Ovary (tissue), 9 donors: ENCODE data around the gene BIRC7. TPM values are rescaled to one million over a fixed set of nuclear protein-coding genes. Genes with fewer than 3 reads are reported as not detected.

Experiments
- DNase-seq, 5 donors: peaks; one replicate each; pipeline ENCODE4 v3.0.0-alpha.2; 2019 to 2020
- H3K27ac ChIP-seq, 2 donors: fragments of 200-600 bp; one replicate each; pipeline versions ENCODE4 v1.5.1 to v1.8.0; 2019 to 2022
- H3K27me3 ChIP-seq: fragments of 200-600 bp; one replicate; pipeline ENCODE4 v1.8.0; 2022
- H3K36me3 ChIP-seq: fragments of 200-600 bp; sonication (generic); one replicate; pipeline ENCODE4 v1.5.1; 2019
- H3K4me1 ChIP-seq: one replicate; pipeline ENCODE4 v1.8.1; 2013; ENCODE audit warnings: mild to moderate bottlenecking, moderate library complexity; ENCODE audit not compliant: insufficient read depth
- H3K4me3 ChIP-seq: fragments of 200-600 bp; sonication (generic); one replicate; pipeline ENCODE4 v1.5.1; 2017
- H3K9me3 ChIP-seq, 2 donors: fragments of 200-600 bp in 1 of 2; sonication (generic) in 1 of 2; one replicate each; pipeline versions ENCODE4 v1.5.1 to v1.8.1; 2013 to 2019; ENCODE audit warnings: mild to moderate bottlenecking in 1 of 2, moderate library complexity in 1 of 2
- EP300 ChIP-seq: sonication (generic); formaldehyde crosslinking; IDR thresholded peaks from one replicate; pipeline ENCODE4 v1.6.1; 2017; ENCODE audit warnings: antibody characterized with exemption
- POLR2A ChIP-seq: fragments of 450-650 bp; IDR thresholded peaks from one replicate; pipeline ENCODE4 v1.6.1; 2017; ENCODE audit warnings: antibody characterized with exemption, mild to moderate bottlenecking, moderate library complexity
- WGBS, 3 donors: extraction: QIAGEN DNeasy Blood & Tissue Kit in 1 of 3; methylation state at CpG; one replicate each; pipeline versions ENCODE4 v1.1.5 to v1.1.7; 2013 to 2017; 5-methylcytosine and 5-hydroxymethylcytosine counted together
- intact Hi-C, 4 donors: fragments of 100-400 bp; cut with DNase I; formaldehyde crosslinking; loops; one replicate each; pipeline versions ENCODE4 v1.11.0 to v1.15.1; 2022 to 2023
- polyA plus RNA-seq, 2 donors: library from polyadenylated mRNA; stranded (reverse); fragments of 200-250 nt in 1 of 2; fragments of 350-450 nt in 1 of 2; fragmentation: Illumina TruSeq in 1 of 2; extraction: RNeasy Lipid Tissue Mini Kit (QIAGEN cat#74804) in 1 of 2; gene quantifications; one replicate each; pipeline ENCODE4 v1.2.3, GENCODE V29; 2013 to 2014
- total RNA-seq, 7 donors: library from RNA; depleted of rRNA in 2 of 7; stranded (reverse); fragments of >200 nt in 2 of 7; fragmentation: NEBNext Ultra II Directional in 3 of 7; extraction: Animal tissue kit (Norgen Biotek cat#: 25700) in 3 of 7; gene quantifications; one replicate each; pipeline versions ENCODE4 v1.1.0 to v1.2.4, GENCODE V29; 2016 to 2023
- TF ChIP-seq, protein P1 (sequence below), 3 donors: fragments of 450-650 bp in 2 of 3; fragments of 200-600 bp in 1 of 3; IDR thresholded peaks; one replicate each; pipeline versions ENCODE4 v1.5.1 to v1.8.0; 2016 to 2022; ENCODE audit warnings: antibody characterized with exemption in 3 of 3, mild to moderate bottlenecking in 1 of 3
- donor health status: DM: no; HTN: no; CAD: no; lungs with moderate emphysema.
- donor health status: DM: no; HTN: no; CAD: no.
- donor health status: Bipolar disorder and iron deficiency.
- donor health status: DM: yes; HTN: yes; CAD: no.
- donor health status: DM: no; HTN: no; CAD: no.
- donor health status: DM: yes; HTN: yes; CAD: no.

BIRC7 gene
- total and polyA plus RNA-seq, 9 donors = 0.60 to 1.1 TPM; not detected in 7

DNA sequence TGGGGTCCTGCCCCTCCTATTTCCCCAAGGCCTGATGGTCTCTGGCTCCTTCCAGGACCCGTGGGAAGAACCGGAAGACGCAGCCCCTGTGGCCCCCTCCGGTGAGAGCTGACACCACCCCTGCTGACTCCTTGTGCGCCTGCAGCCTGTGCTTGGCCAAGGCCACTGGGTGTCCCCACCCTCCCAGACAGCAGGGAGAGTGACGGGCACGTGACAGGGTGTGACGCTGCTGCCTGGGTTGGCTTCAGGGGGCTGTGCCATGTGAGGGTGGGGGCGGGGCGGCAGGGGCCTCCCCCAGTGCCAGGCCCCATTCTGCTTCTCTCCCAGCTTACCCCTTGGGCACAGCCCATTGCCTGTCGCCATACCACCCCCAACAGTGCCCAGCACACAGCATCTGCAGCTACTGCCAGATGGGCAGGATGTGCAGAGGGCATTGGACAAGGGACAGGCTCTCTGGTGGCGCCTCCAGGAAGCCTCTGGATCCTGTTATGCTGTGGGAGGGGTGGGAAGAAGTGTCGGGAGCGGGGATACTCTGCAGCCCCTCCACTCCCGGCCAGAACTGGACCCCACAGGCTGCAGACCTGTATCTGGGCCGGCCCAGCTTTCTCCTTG lies 2.9 kb downstream of the BIRC7 start:
- H3K9me3 ChIP-seq = no peaks in the 10 kb centered on the region
- no peaks in the 10 kb centered on the region for H3K36me3 ChIP-seq
- no peaks in the 10 kb centered on the region for H3K27me3 ChIP-seq
- H3K4me3 ChIP-seq = no peak overlapping the region
- H3K4me1 ChIP-seq = no peaks in the 10 kb centered on the region
- no peak overlapping the region for H3K27ac ChIP-seq
- 32 to 45% (median 43%) methylated on average over 11 to 16 of the region's 16 CpGs for WGBS, 3 donors
- DNase-seq = no peak
- intact Hi-C loops = loop anchor here in 1 of 4 donors (10.0 kb wide), 1 partner anchor 184 kb away; no protein-coding TSS in a partner anchor
- TF ChIP-seq POLR2A (no peak), EP300 (no peak)
- TF ChIP-seq, protein P1, sequence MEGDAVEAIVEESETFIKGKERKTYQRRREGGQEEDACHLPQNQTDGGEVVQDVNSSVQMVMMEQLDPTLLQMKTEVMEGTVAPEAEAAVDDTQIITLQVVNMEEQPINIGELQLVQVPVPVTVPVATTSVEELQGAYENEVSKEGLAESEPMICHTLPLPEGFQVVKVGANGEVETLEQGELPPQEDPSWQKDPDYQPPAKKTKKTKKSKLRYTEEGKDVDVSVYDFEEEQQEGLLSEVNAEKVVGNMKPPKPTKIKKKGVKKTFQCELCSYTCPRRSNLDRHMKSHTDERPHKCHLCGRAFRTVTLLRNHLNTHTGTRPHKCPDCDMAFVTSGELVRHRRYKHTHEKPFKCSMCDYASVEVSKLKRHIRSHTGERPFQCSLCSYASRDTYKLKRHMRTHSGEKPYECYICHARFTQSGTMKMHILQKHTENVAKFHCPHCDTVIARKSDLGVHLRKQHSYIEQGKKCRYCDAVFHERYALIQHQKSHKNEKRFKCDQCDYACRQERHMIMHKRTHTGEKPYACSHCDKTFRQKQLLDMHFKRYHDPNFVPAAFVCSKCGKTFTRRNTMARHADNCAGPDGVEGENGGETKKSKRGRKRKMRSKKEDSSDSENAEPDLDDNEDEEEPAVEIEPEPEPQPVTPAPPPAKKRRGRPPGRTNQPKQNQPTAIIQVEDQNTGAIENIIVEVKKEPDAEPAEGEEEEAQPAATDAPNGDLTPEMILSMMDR (IDR thresholded peaks at IDR 0.05) = no peak

DNA sequence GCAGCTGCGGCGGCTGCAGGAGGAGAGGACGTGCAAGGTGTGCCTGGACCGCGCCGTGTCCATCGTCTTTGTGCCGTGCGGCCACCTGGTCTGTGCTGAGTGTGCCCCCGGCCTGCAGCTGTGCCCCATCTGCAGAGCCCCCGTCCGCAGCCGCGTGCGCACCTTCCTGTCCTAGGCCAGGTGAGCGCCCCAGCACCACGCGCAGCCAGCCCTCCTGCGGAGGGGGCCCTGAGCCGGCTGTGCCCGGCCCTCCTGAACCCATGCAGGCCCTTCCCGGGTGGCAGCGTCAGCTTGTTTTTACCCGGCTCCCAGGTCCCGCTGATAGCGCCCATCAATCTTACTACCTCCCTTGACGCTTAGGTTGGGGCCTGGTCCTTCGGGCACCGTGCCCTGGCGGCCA lies 3.7 kb downstream of the BIRC7 start:
- Histone ChIP-seq H3K27ac (no peak overlapping the region), H3K4me3 (no peak overlapping the region), H3K36me3 (no peaks in the 10 kb centered on the region), H3K4me1 (no peaks in the 10 kb centered on the region), H3K27me3 (no peaks in the 10 kb centered on the region), H3K9me3 (no peaks in the 10 kb centered on the region)
- no peak for TF ChIP-seq POLR2A
- TF ChIP-seq, protein P1 (IDR thresholded peaks at IDR 0.05) = no peak
- no peak for TF ChIP-seq EP300
- intact Hi-C loops = loop anchor here in 1 of 4 donors (10.0 kb wide), 1 partner anchor 185 kb away; no protein-coding TSS in a partner anchor
- 64 to 72% (median 69%) methylated on average over 28 to 30 of the region's 30 CpGs for WGBS, 3 donors
- no peak for DNase-seq

DNA sequence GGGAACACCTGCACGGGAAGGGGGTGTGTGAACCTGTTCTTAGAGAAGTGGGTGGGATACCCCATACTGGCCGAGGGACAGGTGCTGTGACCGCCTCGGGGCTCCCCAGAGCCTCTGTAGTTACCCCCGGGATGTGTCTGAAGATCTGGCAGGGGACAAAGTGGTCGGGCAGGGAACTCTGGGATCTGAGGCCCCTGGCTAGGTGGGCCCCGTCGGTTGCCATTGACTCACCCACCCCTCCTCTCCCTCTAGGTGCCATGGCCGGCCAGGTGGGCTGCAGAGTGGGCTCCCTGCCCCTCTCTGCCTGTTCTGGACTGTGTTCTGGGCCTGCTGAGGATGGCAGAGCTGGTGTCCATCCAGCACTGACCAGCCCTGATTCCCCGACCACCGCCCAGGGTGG lies 4.3 kb downstream of the BIRC7 start:
- Histone ChIP-seq H3K9me3 (no peaks in the 10 kb centered on the region), H3K4me3 (no peak overlapping the region), H3K27ac (no peak overlapping the region), H3K36me3 (no peaks in the 10 kb centered on the region), H3K4me1 (no peaks in the 10 kb centered on the region), H3K27me3 (no peaks in the 10 kb centered on the region)
- TF ChIP-seq EP300 = no peak
- DNase-seq = no peak
- 63 to 71% (median 67%) methylated on average over 11 of the region's 11 CpGs for WGBS, 3 donors
- intact Hi-C loops = loop anchor here in 1 of 4 donors (10.0 kb wide), 1 partner anchor 185 kb away; no protein-coding TSS in a partner anchor

DNA sequence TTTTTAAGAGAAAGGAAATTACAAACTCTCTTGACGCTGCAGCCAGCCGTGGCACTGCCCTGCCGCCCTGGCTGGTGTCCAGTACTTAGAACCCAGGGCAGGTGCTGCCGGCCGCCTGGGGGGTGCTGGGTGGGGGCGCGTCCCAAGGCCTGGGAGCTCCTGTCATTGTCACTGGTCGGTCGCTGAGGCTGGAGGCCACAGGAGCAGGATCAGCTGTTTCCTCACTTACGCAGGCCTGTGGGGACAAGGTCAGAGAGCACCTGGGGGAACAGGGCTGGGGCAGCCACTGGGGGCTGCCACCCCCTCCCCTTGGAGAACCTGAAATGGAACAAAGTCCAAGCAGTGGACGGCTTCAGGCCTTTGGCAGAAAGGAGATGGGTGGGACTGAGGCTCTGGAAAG lies 5.6 kb downstream of the BIRC7 start:
- intact Hi-C loops = loop anchor here in 1 of 4 donors (10.0 kb wide), 1 partner anchor 186 kb away; no protein-coding TSS in a partner anchor
- Histone ChIP-seq H3K4me3 (no peak overlapping the region), H3K27ac (no peak overlapping the region), H3K36me3 (no peaks in the 10 kb centered on the region), H3K27me3 (no peaks in the 10 kb centered on the region), H3K4me1 (no peaks in the 10 kb centered on the region), H3K9me3 (no peaks in the 10 kb centered on the region)
- 42 to 49% (median 43%) methylated on average over 11 of the region's 11 CpGs for WGBS, 3 donors
- no peak for DNase-seq
- TF ChIP-seq EP300 (no peak), POLR2A (no peak)
- TF ChIP-seq, protein P1 (IDR thresholded peaks at IDR 0.05) = no peak

DNA sequence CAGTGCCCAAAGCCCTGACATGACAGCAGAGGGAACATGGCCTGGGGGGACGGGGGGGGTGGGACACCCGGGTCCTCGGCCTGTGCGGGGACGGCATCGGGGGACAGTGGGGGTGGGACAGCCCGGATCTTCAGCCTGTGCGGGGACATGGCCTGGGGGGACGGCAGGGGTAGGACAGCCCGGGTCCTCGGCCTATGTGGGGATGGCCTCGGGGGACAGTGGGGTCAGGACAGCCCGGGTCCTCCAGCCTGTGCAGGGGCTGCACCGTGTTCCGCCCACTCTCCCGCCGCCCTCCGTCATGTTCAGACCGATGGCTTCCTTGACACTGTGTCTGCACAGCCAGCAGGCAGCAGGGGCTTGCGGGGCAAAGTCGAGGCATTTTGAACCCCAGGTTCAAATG lies 7.0 kb downstream of the BIRC7 start:
- TF ChIP-seq EP300 (no peak), POLR2A (no peak)
- TF ChIP-seq, protein P1 (IDR thresholded peaks at IDR 0.05) = no peak
- H3K27ac ChIP-seq = no peak overlapping the region
- H3K36me3 ChIP-seq = no peaks in the 10 kb centered on the region
- H3K4me3 ChIP-seq = no peak overlapping the region
- 84 to 89% (median 87%) methylated on average over 21 of the region's 21 CpGs for WGBS, 3 donors
- no peaks in the 10 kb centered on the region for H3K9me3 ChIP-seq
- H3K4me1 ChIP-seq = no peaks in the 10 kb centered on the region
- no peaks in the 10 kb centered on the region for H3K27me3 ChIP-seq
- DNase-seq = no peak
- intact Hi-C loops = loop anchor here in 1 of 4 donors (10.0 kb wide), 1 partner anchor 188 kb away; no protein-coding TSS in a partner anchor
